H1 (cell line): ENCODE results near the gene FARSB. TPM values are rescaled to one million over a fixed set of nuclear protein-coding genes. Genes with fewer than 3 reads are reported as not detected.

ENCODE experiments used
- ASH2L ChIP-seq: fragments of 200-600, 300-600 bp; sonication (generic); IDR thresholded peaks from one replicate; pipeline ENCODE4 v1.7.1; 2017; ENCODE audit warnings: low read length
- FOSL1 ChIP-seq: IDR thresholded peaks from 2 replicates; pipeline ENCODE4 v1.6.1; 2011; ENCODE audit warnings: mild to moderate bottlenecking, low read depth, low read length, moderate library complexity; ENCODE audit not compliant: insufficient read depth
- POU5F1 ChIP-seq: IDR thresholded peaks from 2 replicates; pipeline ENCODE4 v1.6.1; 2011; ENCODE audit warnings: low read depth, mild to moderate bottlenecking, low read length, moderate library complexity
- SAP30 ChIP-seq: fragments of 300-600 bp; sonication (generic); IDR thresholded peaks from 2 replicates; pipeline ENCODE4 v1.7.1; 2012; ENCODE audit warnings: low read length, moderate library complexity, mild to moderate bottlenecking, inconsistent platforms; ENCODE audit not compliant: insufficient read depth, insufficient replicate concordance
- polyA plus RNA-seq, 7 experiments: library from polyadenylated mRNA; depleted of rRNA in 3 of 7; stranded (reverse) in 5 of 7; unstranded in 2 of 7; fragments of >200 nt in 5 of 7; fragments of 200-250 nt in 2 of 7; gene quantifications; 1 replicate in 5 of 7; 2 replicates in 1 of 7; 4 replicates in 1 of 7; pipeline versions ENCODE4 v1.2.1 to v1.2.3, GENCODE V29; 2011 to 2013; ENCODE audit warnings: missing spikeins in 2 of 7, mixed read lengths in 2 of 7
- total RNA-seq: library from RNA; stranded (reverse); fragmentation: NEBNext Ultra II Directional; extraction: Animal tissue kit (Norgen Biotek cat#: 25700); gene quantifications from 2 replicates; pipeline ENCODE4 v1.2.1, GENCODE V29; 2021

Gene FARSB
- total and polyA plus RNA-seq, 2 of the 8 experiments (the other 6 are each of a cell fraction or from before 2014, with no cell fraction given): 21.0 to 37.9 TPM

GRCh38 chr2:222525811-222526210, 130.1 kb downstream of the FARSB start (continued):
- TF ChIP-seq SAP30 (no peak), POU5F1 (no peak), FOSL1 (no peak), ASH2L (no peak)
